Endothelial cell of coronary artery (primary cell): ENCODE results near the gene FN3K. TPM values are rescaled to one million over a fixed set of nuclear protein-coding genes. Genes with fewer than 3 reads are reported as not detected.

Experiments used
- total RNA-seq: library from RNA; depleted of rRNA; stranded (reverse); fragments of >200 nt; gene quantifications from 2 replicates; pipeline ENCODE4 v1.2.3, GENCODE V29; 2014

Gene FN3K
- 2.9 and 5.4 TPM in 2 replicates for total RNA-seq

GRCh38 chr17:82734987-82735866 lies at the start of gene FN3K:
TSS of gene FN3K (plus strand) at chr17:82735615. CDS start at chr17:82735637, 22 bp downstream.

GRCh38 chr17:82698065-82698973 lies 37.1 kb upstream of the FN3K start, which contains the start of gene RAB40B:
TSS of gene RAB40B (minus strand) at chr17:82698698. CDS start at chr17:82698596, 102 bp downstream.

GRCh38 chr17:82716203-82717010 lies 19.0 kb upstream of the FN3K start, which contains the start of gene FN3KRP:
TSS of gene FN3KRP (plus strand) at chr17:82716706. CDS start at chr17:82716756, 50 bp downstream.

GRCh38 chr17:82751571-82752370 lies 16.4 kb downstream of the FN3K start, which contains the start of gene TBCD:
TSS of gene TBCD (plus strand) at chr17:82752065. CDS start at chr17:82752194, 129 bp downstream.

Other genes starting within 250 kb of the FN3K start
- gene FOXK2, start 215.9 kb upstream of the FN3K start, total RNA-seq = 25.1 and 36.5 TPM in 2 replicates
- gene WDR45B, start 87.2 kb upstream of the FN3K start, total RNA-seq = 54.1 and 56.2 TPM in 2 replicates
- gene RAB40B, start 36.9 kb upstream of the FN3K start, total RNA-seq = 7.0 and 7.6 TPM in 2 replicates
- gene FN3KRP, start 18.9 kb upstream of the FN3K start, total RNA-seq = 17.7 and 21.6 TPM in 2 replicates
- 43.6 and 51.3 TPM in 2 replicates for gene TBCD, start 16.4 kb downstream of the FN3K start, total RNA-seq
- 0.09 TPM in 2 replicates for gene ZNF750, start 104.4 kb downstream of the FN3K start, total RNA-seq